Measurements from ENCODE around the gene RAB32. TPM values are rescaled to one million over a fixed set of nuclear protein-coding genes. Genes with fewer than 3 reads are reported as not detected.

Gene RAB32
- total RNA-seq, 6 experiments from 2014 or later = 71.9 to 87.6 (median 74.3) TPM

DNA sequence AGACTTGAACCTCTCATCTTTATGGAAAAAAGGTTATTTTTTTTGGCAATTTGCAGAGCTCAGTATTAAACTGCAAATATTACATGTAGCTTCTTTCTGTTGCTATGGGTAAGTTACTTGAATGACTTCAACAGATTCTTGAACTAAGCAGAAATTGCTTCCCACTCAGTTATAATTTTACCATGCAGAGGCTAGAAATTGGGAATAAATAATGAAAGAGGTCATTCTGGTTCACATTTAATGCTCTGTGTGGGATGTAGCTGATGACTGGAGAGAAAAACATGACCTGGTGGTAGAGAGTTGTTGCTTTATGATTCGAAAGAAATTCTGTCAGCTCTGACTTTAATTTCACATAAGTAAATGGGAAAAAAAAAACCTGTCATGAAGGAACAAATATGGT lies 38.3 kb downstream of the RAB32 start:
- H3K27me3 Mint-ChIP-seq (ENCODE audit: insufficient read depth) = no peaks in the 10 kb centered on the region
- H3K4me1 Mint-ChIP-seq (ENCODE audit: low read depth) = no peaks in the 10 kb centered on the region
- TF ChIP-seq, protein P1, sequence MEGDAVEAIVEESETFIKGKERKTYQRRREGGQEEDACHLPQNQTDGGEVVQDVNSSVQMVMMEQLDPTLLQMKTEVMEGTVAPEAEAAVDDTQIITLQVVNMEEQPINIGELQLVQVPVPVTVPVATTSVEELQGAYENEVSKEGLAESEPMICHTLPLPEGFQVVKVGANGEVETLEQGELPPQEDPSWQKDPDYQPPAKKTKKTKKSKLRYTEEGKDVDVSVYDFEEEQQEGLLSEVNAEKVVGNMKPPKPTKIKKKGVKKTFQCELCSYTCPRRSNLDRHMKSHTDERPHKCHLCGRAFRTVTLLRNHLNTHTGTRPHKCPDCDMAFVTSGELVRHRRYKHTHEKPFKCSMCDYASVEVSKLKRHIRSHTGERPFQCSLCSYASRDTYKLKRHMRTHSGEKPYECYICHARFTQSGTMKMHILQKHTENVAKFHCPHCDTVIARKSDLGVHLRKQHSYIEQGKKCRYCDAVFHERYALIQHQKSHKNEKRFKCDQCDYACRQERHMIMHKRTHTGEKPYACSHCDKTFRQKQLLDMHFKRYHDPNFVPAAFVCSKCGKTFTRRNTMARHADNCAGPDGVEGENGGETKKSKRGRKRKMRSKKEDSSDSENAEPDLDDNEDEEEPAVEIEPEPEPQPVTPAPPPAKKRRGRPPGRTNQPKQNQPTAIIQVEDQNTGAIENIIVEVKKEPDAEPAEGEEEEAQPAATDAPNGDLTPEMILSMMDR (IDR thresholded peaks at IDR 0.05) = no peak
- DNase-seq = no peak
- no peaks in the 10 kb centered on the region for H3K9me3 Mint-ChIP-seq
- H3K36me3 Mint-ChIP-seq (ENCODE audit: low read depth) = no peaks in the 10 kb centered on the region
- H3K4me3 Mint-ChIP-seq = no peak overlapping the region
- no peak overlapping the region for H3K27ac Mint-ChIP-seq

DNA sequence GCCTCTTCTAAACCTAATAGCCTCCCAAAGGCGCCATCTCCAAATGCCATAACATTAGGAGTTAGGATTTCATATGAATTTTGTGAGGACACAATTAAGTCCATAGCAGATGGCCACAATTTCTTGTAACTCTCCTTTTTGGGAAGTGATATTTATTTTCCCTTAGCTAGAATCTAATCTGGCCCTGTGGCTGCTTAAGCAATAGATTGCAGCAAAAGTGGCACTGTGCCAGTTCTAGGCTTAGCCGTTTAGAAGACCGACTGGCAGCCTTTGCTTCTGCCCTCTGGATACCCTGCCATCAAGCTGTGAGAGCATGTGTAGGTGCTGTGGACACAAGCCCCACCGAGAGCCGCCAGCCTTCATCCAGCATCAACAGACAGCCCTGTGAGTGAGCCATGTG lies 39.2 kb downstream of the RAB32 start:
- Mint-ChIP-seq H3K36me3 (ENCODE audit: low read depth) (no peaks in the 10 kb centered on the region), H3K27me3 (ENCODE audit: insufficient read depth) (no peaks in the 10 kb centered on the region), H3K4me3 (no peak overlapping the region), H3K9me3 (no peaks in the 10 kb centered on the region), H3K4me1 (ENCODE audit: low read depth) (no peaks in the 10 kb centered on the region), H3K27ac (no peak overlapping the region)
- DNase-seq = no peak
- TF ChIP-seq, protein P1 (IDR thresholded peaks at IDR 0.05) = no peak

DNA sequence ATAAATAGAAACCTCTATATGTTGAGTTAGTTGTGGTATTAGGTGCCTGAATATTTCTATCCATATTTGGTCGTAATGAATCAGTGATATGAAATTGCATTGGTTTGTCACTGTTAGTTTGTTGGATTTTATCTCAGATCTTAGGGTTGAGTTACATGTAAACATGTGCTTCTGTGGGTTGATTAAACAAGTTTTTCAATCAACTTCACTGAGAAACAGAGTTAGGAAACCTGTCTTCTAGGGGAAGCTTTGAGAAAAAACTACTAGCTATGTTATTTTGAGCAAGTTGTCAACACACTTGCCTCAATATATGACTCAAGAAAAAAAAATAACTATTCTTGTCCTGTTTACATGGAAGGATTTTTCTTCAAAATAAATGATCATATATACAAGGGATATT lies 40.3 kb downstream of the RAB32 start:
- no peak overlapping the region for H3K27ac Mint-ChIP-seq
- H3K27me3 Mint-ChIP-seq (ENCODE audit: insufficient read depth) = no peaks in the 10 kb centered on the region
- no peak for DNase-seq
- no peaks in the 10 kb centered on the region for H3K9me3 Mint-ChIP-seq
- TF ChIP-seq, protein P1 (IDR thresholded peaks at IDR 0.05) = no peak
- H3K36me3 Mint-ChIP-seq (ENCODE audit: low read depth) = no peaks in the 10 kb centered on the region
- H3K4me3 Mint-ChIP-seq = no peak overlapping the region
- no peaks in the 10 kb centered on the region for H3K4me1 Mint-ChIP-seq (ENCODE audit: low read depth)

DNA sequence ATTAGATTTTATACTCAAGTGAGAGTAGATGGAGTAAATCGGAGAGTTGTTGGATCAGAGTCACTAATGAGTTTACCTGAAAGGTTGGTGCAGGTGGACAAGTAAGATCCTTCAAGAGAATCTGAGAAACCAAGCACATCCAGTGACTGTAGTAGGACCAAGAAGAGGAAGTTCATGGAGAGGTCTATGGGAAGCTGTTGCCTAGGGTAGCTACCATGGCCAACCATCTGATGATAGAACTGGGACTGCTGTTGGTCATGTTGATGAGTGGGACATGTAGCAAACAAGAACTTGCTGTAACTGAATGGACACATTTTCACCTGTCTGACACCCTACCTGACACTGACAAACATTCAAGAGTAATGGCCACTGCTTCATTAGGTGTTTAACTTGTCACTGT lies 43.8 kb downstream of the RAB32 start:
- H3K4me1 Mint-ChIP-seq (ENCODE audit: low read depth) = no peaks in the 10 kb centered on the region
- H3K27me3 Mint-ChIP-seq (ENCODE audit: insufficient read depth) = no peaks in the 10 kb centered on the region
- no peak for DNase-seq
- no peak overlapping the region for H3K4me3 Mint-ChIP-seq
- no peak overlapping the region for H3K27ac Mint-ChIP-seq
- no peaks in the 10 kb centered on the region for H3K9me3 Mint-ChIP-seq
- TF ChIP-seq, protein P1 (IDR thresholded peaks at IDR 0.05) = no peak
- no peaks in the 10 kb centered on the region for H3K36me3 Mint-ChIP-seq (ENCODE audit: low read depth)

DNA sequence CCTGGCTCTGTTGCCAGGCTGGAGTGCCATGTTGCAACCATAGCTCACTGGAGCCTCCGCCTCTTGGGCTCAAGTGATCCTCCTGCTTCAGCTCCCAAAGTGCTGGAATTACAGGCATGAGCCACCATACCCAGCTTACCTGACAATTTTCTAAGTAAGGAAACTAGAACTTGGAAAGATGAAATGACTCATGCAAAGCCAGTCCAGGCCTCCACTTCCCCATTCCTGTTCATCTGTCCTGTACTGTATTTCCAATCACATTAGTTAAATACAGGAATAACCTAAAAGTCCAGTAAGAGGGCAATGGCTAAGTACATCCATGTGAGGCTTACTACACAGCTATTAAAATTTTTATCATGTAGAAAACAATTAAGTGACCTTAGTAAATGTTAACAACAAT lies 46.9 kb downstream of the RAB32 start:
- DNase-seq = no peak
- Mint-ChIP-seq H3K27me3 (ENCODE audit: insufficient read depth) (peaks cover 2% of the 10 kb centered on the region; the same call in 1 of the 2 replicates), H3K36me3 (ENCODE audit: low read depth) (no peaks in the 10 kb centered on the region), H3K27ac (no peak overlapping the region), H3K9me3 (no peaks in the 10 kb centered on the region), H3K4me1 (ENCODE audit: low read depth) (no peaks in the 10 kb centered on the region), H3K4me3 (no peak overlapping the region)
- TF ChIP-seq, protein P1 (IDR thresholded peaks at IDR 0.05) = no peak

DNA sequence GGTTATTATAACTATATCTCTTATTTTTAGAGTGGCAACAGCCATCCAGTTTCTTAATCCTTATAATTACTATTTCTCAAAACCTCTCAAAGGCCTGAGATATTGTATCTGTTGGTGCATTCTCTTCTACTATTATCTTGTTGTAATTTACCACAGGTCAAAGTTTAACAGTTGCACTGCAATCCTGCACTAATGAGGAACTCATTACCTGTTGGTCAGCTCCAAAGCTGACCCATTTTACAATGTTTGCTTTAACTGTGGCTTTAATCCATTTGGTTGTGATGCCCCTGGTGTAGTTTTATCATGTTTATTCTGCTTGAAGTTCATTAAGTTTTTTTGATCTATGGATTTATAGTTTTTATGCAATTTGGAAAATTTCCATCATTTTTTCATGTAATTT lies 48.8 kb downstream of the RAB32 start:
- no peaks in the 10 kb centered on the region for H3K36me3 Mint-ChIP-seq (ENCODE audit: low read depth)
- no peak overlapping the region for H3K4me3 Mint-ChIP-seq
- H3K27ac Mint-ChIP-seq = no peak overlapping the region
- H3K9me3 Mint-ChIP-seq = no peaks in the 10 kb centered on the region
- H3K27me3 Mint-ChIP-seq (ENCODE audit: insufficient read depth) = peaks cover 2% of the 10 kb centered on the region; the same call in 1 of the 2 replicates
- H3K4me1 Mint-ChIP-seq (ENCODE audit: low read depth) = no peaks in the 10 kb centered on the region
- TF ChIP-seq, protein P1 (IDR thresholded peaks at IDR 0.05) = no peak
- DNase-seq = no peak
